ENCODE results near the gene TUFT1. TPM values are rescaled to one million over a fixed set of nuclear protein-coding genes. Genes with fewer than 3 reads are reported as not detected.

Gene TUFT1
- total RNA-seq, 1 donor from 2014 or later: 17.3 TPM

- Mint-ChIP-seq H3K9me3 (no peaks in the 10 kb centered on the region), H3K4me3 (peak overlapping the region; percentile 87), H3K27ac (peak overlapping the region; percentile 79), H3K36me3 (no peaks in the 10 kb centered on the region), H3K27me3 (ENCODE audit: low read depth) (no peaks in the 10 kb centered on the region), H3K4me1 (peaks cover 45% of the 10 kb centered on the region)
- DNase-seq (ENCODE audit: low spot score in 2 of 2, unreplicated experiment in 2 of 2): peak in 1 of 2 experiments; percentile 28
- no peak for TF ChIP-seq CTCF (IDR thresholded peaks at IDR 0.05; ENCODE audit: unreplicated experiment)
These were observed 72.6 kb downstream of the TUFT1 start for GRCh38 chr1:151612501-151613281.

GRCh38 chr1:151613282-151613780, 73.2 kb downstream of the TUFT1 start:
- Mint-ChIP-seq H3K36me3 (no peaks in the 10 kb centered on the region), H3K4me3 (peak overlapping the region; percentile 87), H3K27me3 (ENCODE audit: low read depth) (no peaks in the 10 kb centered on the region), H3K4me1 (peaks cover 43% of the 10 kb centered on the region), H3K27ac (peak overlapping the region; percentile 79), H3K9me3 (no peaks in the 10 kb centered on the region)
- TF ChIP-seq CTCF (IDR thresholded peaks at IDR 0.05; ENCODE audit: unreplicated experiment): no peak
- DNase-seq (ENCODE audit: low spot score in 2 of 2, unreplicated experiment in 2 of 2): no peak

- Mint-ChIP-seq H3K9me3 (no peaks in the 10 kb centered on the region), H3K36me3 (no peaks in the 10 kb centered on the region), H3K4me3 (no peak overlapping the region), H3K27ac (no peak overlapping the region), H3K27me3 (ENCODE audit: low read depth) (no peaks in the 10 kb centered on the region), H3K4me1 (peaks cover 48% of the 10 kb centered on the region)
- no peak for TF ChIP-seq CTCF (IDR thresholded peaks at IDR 0.05; ENCODE audit: unreplicated experiment)
- DNase-seq (ENCODE audit: low spot score in 2 of 2, unreplicated experiment in 2 of 2): no peak
These were observed 75.8 kb downstream of the TUFT1 start for GRCh38 chr1:151615711-151616504.

GRCh38 chr1:151616505-151616849, 76.4 kb downstream of the TUFT1 start:
- Mint-ChIP-seq H3K27me3 (ENCODE audit: low read depth) (no peaks in the 10 kb centered on the region), H3K9me3 (no peaks in the 10 kb centered on the region), H3K36me3 (no peaks in the 10 kb centered on the region), H3K4me1 (peaks cover 46% of the 10 kb centered on the region), H3K4me3 (no peak overlapping the region), H3K27ac (no peak overlapping the region)
- no peak for DNase-seq (ENCODE audit: low spot score in 2 of 2, unreplicated experiment in 2 of 2)
- TF ChIP-seq CTCF (IDR thresholded peaks at IDR 0.05; ENCODE audit: unreplicated experiment): no peak

- Mint-ChIP-seq H3K27me3 (ENCODE audit: low read depth) (no peaks in the 10 kb centered on the region), H3K9me3 (no peaks in the 10 kb centered on the region), H3K36me3 (no peaks in the 10 kb centered on the region), H3K4me3 (no peak overlapping the region), H3K27ac (no peak overlapping the region), H3K4me1 (peaks cover 43% of the 10 kb centered on the region)
- no peak for DNase-seq (ENCODE audit: low spot score in 2 of 2, unreplicated experiment in 2 of 2)
- TF ChIP-seq CTCF (IDR thresholded peaks at IDR 0.05; ENCODE audit: unreplicated experiment): no peak
These were observed 77.9 kb downstream of the TUFT1 start for GRCh38 chr1:151618003-151618402.
